Measurements from ENCODE around the gene ALDH3B1.

- TF ChIP-seq CTCF (IDR thresholded peaks at IDR 0.05) (no peak), POLR2A (IDR thresholded peaks at IDR 0.05) (no peak), POLR2AphosphoS5 (IDR thresholded peaks at IDR 0.05) (no peak)
These were observed 13.3 kb upstream of the ALDH3B1 start for GRCh38 chr11:67996622-67997474.
